Embryonic facial prominence (tissue), 1 donor: ENCODE measurements around the gene VCAM1.
A peak's percentile ranks its signal among the peaks of the same experiment; 100 is the strongest.
"Not testable (repeated sequence)": the region's sequence is repeated elsewhere in the genome, so short reads cannot be mapped to it uniquely, and the experiment has no call there.

ENCODE experiments used
- DNase-seq: peaks from one replicate; pipeline ENCODE4 v3.0.0-alpha.2; 2016; ENCODE audit errors: extremely low spot score

VCAM1 gene

DNA sequence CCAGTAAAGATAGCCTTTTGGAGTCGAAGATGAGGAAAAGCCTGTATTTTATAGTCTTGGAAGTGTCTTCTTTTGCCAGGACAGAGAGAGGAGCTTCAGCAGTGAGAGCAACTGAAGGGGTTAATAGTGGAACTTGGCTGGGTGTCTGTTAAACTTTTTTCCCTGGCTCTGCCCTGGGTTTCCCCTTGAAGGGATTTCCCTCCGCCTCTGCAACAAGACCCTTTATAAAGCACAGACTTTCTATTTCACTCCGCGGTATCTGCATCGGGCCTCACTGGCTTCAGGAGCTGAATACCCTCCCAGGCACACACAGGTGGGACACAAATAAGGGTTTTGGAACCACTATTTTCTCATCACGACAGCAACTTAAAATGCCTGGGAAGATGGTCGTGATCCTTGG lies at the start of gene VCAM1:
Gene VCAM1 (plus strand): TSS at position 253 of the 400 bp plus-strand sequence. CDS start 119 bp downstream, at position 372.
- peak; percentile 59 for DNase-seq

- DNase-seq: no peak
These were observed 49.5 kb upstream of the VCAM1 start for GRCh38 chr1:100670083-100670482.

- no peak for DNase-seq
These were observed 47.9 kb upstream of the VCAM1 start for GRCh38 chr1:100671601-100672000.

DNA sequence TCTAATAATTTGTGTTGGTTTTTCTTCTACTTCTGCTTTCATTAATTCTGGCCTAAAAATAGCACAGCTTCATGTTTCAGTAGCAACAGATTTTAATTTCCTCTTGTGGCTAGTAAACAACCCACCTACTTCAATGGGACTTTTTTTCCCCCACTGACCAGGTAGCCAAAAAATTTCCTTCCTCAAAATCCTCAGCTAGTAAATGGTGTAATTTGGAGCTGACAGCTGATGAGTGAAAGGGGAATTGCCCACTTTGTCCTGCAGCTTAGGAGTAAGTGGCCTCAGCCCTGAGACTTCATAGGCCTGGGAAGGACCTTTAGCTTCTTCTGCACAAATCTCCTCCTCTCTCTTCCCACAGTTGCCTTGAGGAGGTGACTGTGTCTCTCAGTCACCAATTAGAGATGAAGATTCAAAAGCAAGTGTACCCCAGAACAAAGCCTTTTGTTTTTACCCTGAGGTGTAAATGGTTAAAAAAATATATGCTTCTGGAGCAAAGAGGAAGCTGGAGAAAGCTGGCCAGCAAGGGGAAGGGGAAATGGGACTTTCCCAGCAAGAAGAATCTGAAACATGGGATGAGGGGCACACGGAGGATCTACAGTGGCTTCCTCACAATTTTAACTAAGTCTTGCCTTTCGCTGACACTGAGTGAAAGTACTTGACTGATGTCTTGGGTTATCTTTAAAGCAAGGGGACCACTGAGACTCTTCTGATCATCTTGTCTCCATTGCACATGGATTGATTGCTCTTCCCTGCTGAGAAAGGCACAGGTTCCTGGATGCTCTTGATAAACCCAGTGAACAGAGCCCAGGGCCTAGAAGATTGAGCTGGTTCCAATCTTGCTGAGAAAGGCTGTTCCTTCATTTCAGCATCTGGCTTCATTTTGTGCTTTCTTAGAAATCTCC lies 35.8 kb upstream of the VCAM1 start:
- no peak for DNase-seq

DNA sequence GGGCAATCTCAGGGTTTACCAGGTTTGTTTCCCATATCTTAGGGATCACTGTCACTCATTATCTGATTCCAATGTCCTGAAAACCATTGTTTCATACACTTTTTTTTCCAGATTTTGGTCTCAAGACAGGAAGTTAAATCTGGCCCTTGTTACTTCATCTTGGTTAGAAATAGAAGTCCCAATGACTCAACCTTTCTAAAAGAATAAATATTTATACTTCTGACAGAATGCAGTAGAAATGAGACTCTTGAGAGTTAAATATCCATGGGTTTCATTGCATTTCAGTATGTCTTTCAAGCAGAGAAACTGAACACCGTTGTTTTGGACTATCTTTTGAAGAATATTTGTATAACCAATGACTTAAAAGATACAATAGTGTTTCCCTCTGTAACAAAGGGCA lies 19.8 kb upstream of the VCAM1 start:
- DNase-seq: no peak

- no peak for DNase-seq
These were observed 19.0 kb upstream of the VCAM1 start for GRCh38 chr1:100700586-100700985.

GRCh38 chr1:100703052-100703451 lies 16.5 kb upstream of the VCAM1 start:
- DNase-seq: no peak

GRCh38 chr1:100703716-100704115 lies 15.8 kb upstream of the VCAM1 start:
- DNase-seq: no peak

DNA sequence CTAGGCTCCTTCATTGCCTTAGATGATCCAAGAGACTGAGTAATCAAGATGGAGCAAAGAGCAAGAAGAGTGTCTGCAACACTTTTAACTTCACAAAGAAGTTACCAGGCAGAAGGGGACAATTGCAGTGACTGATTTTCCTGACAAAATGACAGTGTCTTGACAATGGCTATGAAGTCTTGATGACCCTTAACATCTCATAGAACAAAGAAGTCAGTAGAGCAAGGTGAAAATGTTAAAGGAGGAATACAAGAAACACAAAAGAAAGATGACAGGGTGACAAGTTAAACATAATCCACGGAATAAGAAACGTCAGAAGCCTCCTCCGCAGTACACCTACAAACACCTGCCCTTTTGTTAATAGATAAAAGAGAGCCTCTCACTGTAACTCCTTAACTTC lies 15.1 kb upstream of the VCAM1 start:
- DNase-seq: no peak

DNA sequence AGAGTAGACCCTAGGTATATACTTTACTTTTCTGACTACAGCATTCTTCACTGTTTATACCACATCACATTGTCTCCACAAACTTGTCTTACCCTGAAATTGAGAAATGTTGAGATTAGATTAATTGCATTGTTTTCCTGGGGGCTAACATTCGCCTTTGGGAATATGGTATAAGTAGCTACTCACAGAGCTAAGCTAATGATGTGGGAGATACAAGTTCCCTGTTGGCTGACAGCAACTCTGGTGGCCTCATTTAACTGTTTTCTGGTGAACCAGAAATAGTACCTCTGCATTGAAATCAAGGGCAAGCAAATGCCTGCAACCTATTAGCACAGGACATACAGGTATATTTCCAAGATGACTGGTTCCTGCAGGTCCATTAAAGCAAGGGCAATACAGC lies 13.2 kb upstream of the VCAM1 start:
- no peak for DNase-seq

DNA sequence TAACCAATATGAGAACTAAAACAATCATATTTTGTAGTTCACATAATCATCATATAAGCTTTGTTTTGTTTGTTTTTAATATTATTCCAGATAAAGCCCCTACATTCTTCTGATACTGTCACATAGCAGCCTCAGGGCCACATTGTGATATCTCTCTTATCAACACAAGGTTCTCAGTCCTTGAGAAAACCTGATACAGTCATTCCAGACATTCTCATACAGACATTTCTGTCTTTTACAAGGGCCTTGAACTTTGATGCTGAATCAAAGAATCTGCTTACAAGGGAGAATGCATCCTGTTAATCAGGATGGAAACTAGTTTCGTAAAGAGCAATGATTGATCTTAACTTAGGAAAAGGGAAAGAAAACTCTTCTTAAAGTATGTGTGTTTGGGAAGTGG lies 12.7 kb upstream of the VCAM1 start:
- DNase-seq: no peak

DNA sequence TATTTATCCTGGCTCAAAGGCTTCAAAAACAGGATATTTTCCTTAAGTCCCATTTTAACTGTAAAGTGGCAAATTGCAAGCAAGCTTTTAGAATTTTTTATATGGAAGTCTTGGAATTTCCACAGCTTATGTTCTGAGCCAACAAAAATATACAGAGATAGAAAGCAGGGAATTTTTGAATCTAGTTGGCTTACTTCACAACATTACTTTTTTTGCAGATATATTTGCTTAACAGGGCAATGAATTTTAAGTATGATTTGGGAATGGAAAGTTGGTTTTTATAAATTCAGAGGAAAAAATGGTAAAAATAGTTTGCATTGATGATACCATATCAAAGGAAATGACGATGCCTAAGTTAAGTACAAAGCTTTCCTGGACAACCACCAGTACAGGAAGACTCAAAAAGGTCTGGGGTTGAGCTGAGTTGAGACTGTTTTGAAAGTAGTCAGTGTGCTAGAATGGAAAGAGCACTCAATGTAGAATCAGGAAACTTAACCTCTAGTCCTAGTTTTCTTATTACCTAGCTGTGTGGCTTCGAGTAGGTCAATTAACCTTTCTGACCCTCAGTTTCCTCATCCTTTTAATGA lies 11.0 kb upstream of the VCAM1 start:
- no peak for DNase-seq

GRCh38 chr1:100710906-100711682 lies 8.4 kb upstream of the VCAM1 start:
- DNase-seq: no peak

- not testable (repeated sequence) for DNase-seq
These were observed 6.5 kb upstream of the VCAM1 start for GRCh38 chr1:100713027-100713426.

- no peak for DNase-seq
These were observed 5.9 kb upstream of the VCAM1 start for GRCh38 chr1:100713626-100714025.

DNA sequence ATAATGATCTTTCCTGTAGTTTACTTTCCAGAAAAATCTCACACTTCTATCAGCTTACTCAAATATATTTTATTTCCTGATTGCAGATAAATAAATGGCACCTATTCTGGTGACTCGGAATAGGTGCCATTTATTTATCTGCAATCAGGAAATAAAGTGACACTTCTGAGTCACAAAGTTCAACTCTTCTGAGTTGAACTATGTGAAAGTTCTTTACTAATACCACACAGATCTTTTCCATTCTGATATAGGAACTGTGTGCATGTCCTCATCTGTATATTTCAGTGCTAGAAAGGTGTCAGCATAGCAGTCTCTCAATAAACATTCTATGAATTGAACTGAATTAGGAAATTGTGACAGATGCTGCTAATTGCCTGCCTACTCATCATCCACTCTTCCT lies 4.9 kb upstream of the VCAM1 start:
- DNase-seq: no peak

- DNase-seq: no peak
These were observed 2.3 kb upstream of the VCAM1 start for GRCh38 chr1:100717218-100717617.

DNA sequence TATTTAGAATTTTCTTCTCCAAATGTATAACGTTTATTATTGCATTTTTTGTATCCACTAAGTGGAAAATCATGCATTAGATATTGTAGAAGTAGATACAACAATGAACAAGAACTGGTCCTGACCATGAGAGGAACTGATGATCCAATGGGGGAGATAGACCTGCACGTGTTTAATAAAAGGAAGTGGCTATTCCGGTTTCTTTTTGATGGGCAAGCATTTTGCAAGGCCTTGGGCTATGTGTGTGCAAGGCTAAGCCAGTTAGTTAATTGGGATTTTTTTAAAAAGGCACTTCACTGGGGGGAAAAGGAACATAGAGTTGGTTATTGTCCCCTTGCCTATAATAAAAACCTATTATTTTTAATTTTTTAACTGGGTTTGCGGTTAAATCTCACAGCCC lies 961 bp upstream of the VCAM1 start:
- DNase-seq: no peak

DNA sequence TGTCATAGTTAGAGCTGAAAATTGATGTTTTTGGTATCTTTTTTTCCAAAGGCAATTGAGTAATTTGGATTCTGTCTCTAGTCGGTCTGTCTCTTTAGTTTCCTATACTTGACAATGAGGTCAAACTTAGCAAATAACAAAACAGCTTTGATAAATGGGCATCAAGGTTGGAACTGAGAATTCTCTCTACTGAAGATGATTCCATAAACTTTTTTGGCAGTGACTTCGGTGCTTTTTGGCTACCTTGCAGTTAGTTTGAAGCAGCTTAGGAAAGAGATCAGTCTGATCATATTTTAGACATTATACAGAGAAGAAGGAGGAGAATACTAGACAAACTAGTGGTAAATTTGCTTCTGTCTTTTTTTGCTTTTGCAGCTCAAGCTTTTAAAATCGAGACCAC lies 559 bp downstream of the VCAM1 start:
- no peak for DNase-seq

DNA sequence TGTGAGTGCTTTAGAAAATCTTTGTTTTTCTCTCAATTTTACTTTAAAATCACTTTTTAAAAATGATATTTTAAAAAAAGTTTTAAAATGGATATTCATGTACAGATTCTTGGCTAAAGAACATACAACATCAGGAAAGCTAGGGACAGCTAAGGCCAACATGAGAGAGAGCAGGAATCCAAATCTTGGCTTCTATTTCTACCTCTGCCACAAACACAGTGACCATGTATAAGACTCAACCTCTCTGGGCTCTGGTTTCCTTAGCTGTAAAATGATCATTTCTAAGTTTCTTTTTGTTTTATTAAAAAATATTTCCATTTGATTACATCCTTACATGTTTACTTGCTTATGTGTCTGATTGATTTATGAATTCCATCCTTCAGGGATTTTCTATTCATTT lies 1.2 kb downstream of the VCAM1 start:
- DNase-seq: no peak

GRCh38 chr1:100721526-100722207 lies 2.1 kb downstream of the VCAM1 start:
- DNase-seq: peak; percentile 81

DNA sequence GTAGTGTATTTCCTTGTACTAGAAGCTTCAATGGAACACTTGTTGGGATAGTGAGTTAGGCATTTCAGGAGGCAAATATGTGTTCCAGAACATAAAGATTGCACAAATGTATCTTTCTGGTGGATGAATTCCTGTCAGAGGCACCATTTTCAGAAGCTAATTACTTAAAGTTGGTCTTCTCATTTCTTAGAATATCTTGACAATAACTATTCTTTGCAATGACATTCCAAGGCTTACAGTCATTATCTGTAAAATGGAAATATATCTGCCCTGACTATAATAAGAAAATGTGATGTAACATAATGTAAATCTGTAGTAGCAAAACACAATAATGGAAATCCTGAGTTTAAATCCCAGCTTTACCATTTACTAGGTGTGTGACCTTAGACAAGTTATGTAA lies 2.7 kb downstream of the VCAM1 start:
- no peak for DNase-seq
